ENCODE measurements around the gene PYM1. TPM values are rescaled to one million over a fixed set of nuclear protein-coding genes. Genes with fewer than 3 reads are reported as not detected.

The PYM1 gene
- total and polyA plus RNA-seq, 2 of the 13 experiments (the other 11 are each of a cell fraction or from before 2014, with no cell fraction given), result 44.0 to 51.8 TPM

GRCh38 chr12:55926738-55927587 lies 731 bp downstream of the PYM1 start (continued):
- TF ChIP-seq, protein P1, sequence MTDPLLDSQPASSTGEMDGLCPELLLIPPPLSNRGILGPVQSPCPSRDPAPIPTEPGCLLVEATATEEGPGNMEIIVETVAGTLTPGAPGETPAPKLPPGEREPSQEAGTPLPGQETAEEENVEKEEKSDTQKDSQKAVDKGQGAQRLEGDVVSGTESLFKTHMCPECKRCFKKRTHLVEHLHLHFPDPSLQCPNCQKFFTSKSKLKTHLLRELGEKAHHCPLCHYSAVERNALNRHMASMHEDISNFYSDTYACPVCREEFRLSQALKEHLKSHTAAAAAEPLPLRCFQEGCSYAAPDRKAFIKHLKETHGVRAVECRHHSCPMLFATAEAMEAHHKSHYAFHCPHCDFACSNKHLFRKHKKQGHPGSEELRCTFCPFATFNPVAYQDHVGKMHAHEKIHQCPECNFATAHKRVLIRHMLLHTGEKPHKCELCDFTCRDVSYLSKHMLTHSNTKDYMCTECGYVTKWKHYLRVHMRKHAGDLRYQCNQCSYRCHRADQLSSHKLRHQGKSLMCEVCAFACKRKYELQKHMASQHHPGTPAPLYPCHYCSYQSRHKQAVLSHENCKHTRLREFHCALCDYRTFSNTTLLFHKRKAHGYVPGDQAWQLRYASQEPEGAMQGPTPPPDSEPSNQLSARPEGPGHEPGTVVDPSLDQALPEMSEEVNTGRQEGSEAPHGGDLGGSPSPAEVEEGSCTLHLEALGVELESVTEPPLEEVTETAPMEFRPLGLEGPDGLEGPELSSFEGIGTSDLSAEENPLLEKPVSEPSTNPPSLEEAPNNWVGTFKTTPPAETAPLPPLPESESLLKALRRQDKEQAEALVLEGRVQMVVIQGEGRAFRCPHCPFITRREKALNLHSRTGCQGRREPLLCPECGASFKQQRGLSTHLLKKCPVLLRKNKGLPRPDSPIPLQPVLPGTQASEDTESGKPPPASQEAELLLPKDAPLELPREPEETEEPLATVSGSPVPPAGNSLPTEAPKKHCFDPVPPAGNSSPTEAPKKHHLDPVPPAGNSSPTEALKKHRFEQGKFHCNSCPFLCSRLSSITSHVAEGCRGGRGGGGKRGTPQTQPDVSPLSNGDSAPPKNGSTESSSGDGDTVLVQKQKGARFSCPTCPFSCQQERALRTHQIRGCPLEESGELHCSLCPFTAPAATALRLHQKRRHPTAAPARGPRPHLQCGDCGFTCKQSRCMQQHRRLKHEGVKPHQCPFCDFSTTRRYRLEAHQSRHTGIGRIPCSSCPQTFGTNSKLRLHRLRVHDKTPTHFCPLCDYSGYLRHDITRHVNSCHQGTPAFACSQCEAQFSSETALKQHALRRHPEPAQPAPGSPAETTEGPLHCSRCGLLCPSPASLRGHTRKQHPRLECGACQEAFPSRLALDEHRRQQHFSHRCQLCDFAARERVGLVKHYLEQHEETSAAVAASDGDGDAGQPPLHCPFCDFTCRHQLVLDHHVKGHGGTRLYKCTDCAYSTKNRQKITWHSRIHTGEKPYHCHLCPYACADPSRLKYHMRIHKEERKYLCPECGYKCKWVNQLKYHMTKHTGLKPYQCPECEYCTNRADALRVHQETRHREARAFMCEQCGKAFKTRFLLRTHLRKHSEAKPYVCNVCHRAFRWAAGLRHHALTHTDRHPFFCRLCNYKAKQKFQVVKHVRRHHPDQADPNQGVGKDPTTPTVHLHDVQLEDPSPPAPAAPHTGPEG (CRISPR knock-in tag; IDR thresholded peaks at IDR 0.05), result 0 out of 2 replicates have a peak, but pooled peaks have one; percentile 14
- TF ChIP-seq ZNF343 (CRISPR knock-in tag; IDR thresholded peaks at IDR 0.05) (no peak), ZFP1 (CRISPR knock-in tag; IDR thresholded peaks at IDR 0.05) (no peak), SRSF1 (optimal IDR thresholded peaks at IDR 0.05; ENCODE audit: low read depth, low read length) (peak; percentile 43), MED1 (CRISPR knock-in tag; IDR thresholded peaks at IDR 0.05) (peak; percentile 30; the same call in 1 of the 2 replicates), U2AF2 (IDR thresholded peaks at IDR 0.05; ENCODE audit: low read depth, low read length) (no peak), ZNF432 (CRISPR knock-in tag; IDR thresholded peaks at IDR 0.05; ENCODE audit: borderline replicate concordance) (no peak), ZFP82 (CRISPR knock-in tag; IDR thresholded peaks at IDR 0.05; ENCODE audit: borderline replicate concordance) (peak; percentile 83; the same call in 1 of the 2 replicates), ZNF577 (CRISPR knock-in tag; IDR thresholded peaks at IDR 0.05; ENCODE audit: borderline replicate concordance, low read depth) (no peak), ZNF639 (CRISPR knock-in tag; conservative IDR thresholded peaks at IDR 0.05) (peak; percentile 100)
- TF ChIP-seq, protein P2, sequence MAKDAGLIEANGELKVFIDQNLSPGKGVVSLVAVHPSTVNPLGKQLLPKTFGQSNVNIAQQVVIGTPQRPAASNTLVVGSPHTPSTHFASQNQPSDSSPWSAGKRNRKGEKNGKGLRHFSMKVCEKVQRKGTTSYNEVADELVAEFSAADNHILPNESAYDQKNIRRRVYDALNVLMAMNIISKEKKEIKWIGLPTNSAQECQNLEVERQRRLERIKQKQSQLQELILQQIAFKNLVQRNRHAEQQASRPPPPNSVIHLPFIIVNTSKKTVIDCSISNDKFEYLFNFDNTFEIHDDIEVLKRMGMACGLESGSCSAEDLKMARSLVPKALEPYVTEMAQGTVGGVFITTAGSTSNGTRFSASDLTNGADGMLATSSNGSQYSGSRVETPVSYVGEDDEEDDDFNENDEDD (CRISPR knock-in tag; IDR thresholded peaks at IDR 0.05; ENCODE audit: borderline replicate concordance), result no peak; the same call in 1 of the 2 replicates
- TF ChIP-seq, protein P3, sequence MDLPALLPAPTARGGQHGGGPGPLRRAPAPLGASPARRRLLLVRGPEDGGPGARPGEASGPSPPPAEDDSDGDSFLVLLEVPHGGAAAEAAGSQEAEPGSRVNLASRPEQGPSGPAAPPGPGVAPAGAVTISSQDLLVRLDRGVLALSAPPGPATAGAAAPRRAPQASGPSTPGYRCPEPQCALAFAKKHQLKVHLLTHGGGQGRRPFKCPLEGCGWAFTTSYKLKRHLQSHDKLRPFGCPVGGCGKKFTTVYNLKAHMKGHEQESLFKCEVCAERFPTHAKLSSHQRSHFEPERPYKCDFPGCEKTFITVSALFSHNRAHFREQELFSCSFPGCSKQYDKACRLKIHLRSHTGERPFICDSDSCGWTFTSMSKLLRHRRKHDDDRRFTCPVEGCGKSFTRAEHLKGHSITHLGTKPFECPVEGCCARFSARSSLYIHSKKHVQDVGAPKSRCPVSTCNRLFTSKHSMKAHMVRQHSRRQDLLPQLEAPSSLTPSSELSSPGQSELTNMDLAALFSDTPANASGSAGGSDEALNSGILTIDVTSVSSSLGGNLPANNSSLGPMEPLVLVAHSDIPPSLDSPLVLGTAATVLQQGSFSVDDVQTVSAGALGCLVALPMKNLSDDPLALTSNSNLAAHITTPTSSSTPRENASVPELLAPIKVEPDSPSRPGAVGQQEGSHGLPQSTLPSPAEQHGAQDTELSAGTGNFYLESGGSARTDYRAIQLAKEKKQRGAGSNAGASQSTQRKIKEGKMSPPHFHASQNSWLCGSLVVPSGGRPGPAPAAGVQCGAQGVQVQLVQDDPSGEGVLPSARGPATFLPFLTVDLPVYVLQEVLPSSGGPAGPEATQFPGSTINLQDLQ (CRISPR knock-in tag; IDR thresholded peaks at IDR 0.05), result no peak
- TF ChIP-seq, protein P4, sequence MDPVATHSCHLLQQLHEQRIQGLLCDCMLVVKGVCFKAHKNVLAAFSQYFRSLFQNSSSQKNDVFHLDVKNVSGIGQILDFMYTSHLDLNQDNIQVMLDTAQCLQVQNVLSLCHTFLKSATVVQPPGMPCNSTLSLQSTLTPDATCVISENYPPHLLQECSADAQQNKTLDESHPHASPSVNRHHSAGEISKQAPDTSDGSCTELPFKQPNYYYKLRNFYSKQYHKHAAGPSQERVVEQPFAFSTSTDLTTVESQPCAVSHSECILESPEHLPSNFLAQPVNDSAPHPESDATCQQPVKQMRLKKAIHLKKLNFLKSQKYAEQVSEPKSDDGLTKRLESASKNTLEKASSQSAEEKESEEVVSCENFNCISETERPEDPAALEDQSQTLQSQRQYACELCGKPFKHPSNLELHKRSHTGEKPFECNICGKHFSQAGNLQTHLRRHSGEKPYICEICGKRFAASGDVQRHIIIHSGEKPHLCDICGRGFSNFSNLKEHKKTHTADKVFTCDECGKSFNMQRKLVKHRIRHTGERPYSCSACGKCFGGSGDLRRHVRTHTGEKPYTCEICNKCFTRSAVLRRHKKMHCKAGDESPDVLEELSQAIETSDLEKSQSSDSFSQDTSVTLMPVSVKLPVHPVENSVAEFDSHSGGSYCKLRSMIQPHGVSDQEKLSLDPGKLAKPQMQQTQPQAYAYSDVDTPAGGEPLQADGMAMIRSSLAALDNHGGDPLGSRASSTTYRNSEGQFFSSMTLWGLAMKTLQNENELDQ (CRISPR knock-in tag; IDR thresholded peaks at IDR 0.05; ENCODE audit: borderline replicate concordance), result no peak

Measured in HepG2 (cell line).